Measurements from ENCODE around the gene TCFL5.

Gene TCFL5

DNA sequence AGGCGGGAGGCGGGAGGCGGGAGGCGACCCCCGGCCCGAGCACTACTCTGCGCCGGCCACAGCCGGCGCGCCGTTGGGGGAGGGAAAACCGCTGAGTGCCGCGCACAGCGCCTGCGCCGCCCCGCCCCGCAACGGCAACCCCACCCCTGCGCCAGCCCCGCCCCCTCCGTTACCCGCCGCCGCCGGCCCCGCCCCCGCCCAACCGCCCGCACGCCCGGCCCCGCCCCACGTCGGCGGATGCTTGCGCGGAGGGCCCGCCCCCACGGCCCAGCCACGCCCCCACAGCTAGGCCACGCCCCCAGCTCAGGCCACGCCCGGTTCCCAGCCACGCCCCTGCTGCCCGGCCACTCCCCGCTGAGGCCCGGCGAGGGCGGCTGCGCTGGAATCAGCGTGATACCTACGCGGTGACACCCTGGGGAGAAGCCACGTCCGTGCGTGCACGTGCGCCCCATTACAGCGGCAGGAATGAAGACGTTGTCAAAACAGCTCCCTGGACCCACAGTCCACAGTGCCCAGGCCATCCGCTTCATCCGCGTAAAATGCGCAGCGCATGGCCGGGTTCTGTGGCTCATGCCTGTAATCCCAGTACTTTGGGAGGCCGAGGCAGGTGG is at the start of gene TCFL5:
TSS of gene TCFL5 (minus strand) at position 97 of the 611 bp plus-strand sequence. CDS start 152 bp downstream, outside the sequence.
- peak; percentile 78 for DNase-seq (ENCODE audit: low read depth)

- no peak for DNase-seq (ENCODE audit: low read depth)
These were observed 49.3 kb upstream of the TCFL5 start for GRCh38 chr20:62910777-62911497.

DNA sequence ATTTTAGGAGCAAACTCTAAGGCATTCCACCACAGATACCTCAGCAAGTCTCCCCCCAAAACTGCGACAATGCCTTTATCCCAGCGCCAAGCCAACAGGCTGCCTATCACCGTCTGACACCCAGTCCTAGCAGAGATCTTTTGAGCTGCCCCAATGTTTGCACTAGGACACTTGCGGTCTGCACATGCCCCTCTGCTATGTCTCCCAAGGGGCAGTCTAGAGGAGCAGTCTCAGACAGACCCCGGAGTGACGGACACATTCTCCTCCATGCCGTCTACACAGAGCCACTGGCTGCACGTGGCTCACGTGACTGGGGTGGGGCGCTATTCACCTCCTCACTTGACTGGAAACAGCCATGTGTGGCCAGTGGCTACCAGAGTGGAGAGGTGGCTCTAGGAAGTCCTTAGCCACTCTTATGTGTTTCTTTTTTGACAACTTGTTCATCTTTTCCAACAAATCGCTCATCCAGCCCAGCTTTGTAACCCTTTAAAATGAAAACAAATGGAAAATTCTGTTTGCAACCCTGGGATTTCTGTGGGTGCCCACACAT is 48.7 kb upstream of the TCFL5 start:
- no peak for DNase-seq (ENCODE audit: low read depth)

GRCh38 chr20:62908971-62909791 is 47.6 kb upstream of the TCFL5 start:
- no peak for DNase-seq (ENCODE audit: low read depth)

GRCh38 chr20:62907384-62908317 is 46.0 kb upstream of the TCFL5 start:
- no peak for DNase-seq (ENCODE audit: low read depth)

DNA sequence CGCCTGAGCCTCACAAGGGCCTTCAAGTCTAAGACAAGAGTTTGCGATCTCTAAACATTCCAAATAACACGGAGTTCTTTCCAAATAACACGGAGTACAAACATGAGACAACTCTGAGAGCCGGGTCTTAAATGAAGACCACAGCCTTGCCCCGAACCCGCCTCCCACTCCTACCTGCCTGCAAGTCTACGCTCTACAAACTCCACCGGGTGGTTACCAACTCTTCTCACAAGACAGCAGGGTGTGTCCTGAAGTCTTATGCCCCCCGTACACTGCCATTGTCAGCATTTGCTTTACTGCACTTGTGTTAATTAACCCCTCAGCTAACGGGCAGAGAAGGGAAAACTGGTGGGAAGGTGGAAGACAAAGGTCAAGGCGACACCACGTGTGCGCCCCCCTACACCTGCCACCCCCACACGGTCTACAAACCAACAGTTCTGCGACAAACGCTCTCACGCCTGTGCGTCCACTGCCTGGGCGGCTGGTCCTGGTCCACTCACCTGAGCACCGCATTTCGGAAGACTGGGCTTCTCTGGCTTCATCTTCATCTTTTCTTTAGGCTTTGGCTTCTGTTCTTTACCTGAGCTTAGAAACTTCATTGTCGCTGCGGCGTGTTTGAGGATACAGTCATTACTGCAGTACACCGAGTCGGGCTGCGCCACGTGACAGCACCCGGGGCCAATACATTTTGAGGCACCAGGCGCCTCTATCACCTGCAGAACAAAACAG is 45.2 kb upstream of the TCFL5 start:
- DNase-seq (ENCODE audit: low read depth), result no peak

GRCh38 chr20:62906209-62906608 is 44.6 kb upstream of the TCFL5 start:
- DNase-seq (ENCODE audit: low read depth), result no peak

- DNase-seq (ENCODE audit: low read depth), result no peak
These were observed 44.0 kb upstream of the TCFL5 start for GRCh38 chr20:62905536-62906117.

DNA sequence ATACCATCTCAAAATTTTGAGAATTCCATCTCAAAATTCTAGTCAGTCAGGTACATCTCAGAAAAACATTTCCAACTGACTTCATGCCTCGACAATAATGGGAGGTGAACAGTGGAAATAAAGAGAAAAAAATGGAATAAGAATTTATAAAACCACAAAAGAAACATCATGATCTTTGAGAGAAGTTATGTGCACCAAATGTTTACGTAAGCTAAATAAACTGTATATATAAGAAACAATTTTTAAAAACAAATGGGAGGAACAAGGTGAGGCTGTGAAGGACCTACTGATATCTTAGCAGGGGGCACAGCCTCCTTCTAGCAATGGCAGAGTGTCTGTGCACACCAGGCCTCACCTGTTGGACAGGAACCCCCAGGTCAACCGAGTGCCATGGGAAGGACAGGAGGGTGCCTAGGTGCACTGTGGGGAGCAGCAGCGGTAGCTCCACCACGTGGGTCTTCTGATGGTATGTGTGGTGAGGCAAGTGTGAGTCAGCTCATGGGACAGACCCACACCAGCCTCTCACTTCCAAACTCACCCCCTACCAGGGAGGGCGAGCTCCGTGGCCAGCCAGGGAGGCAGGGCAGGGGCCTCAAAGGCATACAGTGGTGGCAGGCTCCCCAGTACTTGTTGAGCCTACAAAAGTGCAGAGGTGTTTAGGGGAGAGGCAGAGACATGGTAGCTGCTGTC is 41.4 kb upstream of the TCFL5 start:
- no peak for DNase-seq (ENCODE audit: low read depth)

GRCh38 chr20:62901891-62902290 is 40.3 kb upstream of the TCFL5 start:
- no peak for DNase-seq (ENCODE audit: low read depth)

DNA sequence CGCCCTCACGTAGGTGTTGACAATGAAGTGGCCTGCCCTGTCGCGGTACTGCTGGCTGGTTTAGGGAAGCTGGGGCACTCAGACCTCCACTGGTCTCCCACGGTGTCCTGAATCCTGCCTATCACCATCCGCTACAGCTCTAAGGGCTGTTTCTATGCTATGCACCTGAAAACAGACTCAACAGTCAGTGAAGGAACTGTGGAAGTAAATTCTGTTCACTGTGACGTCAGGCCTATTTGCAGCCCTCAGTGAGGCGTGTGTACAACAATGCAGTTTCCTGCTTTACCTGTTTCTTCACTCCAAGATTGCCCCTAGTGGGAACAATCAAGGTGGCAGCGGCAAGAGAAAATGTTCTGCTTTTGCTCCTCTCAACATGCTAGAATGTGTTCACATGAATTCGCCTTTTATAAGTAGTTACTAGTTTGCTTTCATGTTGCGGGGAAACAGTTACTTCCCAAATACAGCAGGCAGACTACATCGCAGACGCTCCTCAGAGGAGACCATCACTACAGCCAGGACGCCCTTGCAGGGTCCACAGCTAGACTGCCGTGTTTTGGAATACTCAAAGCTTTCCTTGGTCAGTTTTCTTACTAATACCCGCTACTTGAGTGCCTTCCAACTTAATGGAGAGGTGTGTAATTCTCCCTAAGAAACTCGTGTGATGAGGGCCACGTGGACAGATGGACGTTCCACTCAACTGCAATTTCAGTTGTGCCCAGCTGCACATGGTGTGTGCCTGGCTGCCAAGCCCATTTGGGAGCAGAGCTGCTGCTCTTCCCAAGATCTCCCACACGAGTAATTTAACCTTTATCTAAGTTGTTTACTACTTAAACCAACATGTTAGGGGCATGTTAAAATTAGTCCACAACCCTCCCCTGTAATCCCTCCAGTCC is 39.3 kb upstream of the TCFL5 start:
- DNase-seq (ENCODE audit: low read depth), result no peak

GRCh38 chr20:62900052-62900691 is 38.5 kb upstream of the TCFL5 start:
- DNase-seq (ENCODE audit: low read depth), result no peak

- no peak for DNase-seq (ENCODE audit: low read depth)
These were observed 38.0 kb upstream of the TCFL5 start for GRCh38 chr20:62899633-62900051.

DNA sequence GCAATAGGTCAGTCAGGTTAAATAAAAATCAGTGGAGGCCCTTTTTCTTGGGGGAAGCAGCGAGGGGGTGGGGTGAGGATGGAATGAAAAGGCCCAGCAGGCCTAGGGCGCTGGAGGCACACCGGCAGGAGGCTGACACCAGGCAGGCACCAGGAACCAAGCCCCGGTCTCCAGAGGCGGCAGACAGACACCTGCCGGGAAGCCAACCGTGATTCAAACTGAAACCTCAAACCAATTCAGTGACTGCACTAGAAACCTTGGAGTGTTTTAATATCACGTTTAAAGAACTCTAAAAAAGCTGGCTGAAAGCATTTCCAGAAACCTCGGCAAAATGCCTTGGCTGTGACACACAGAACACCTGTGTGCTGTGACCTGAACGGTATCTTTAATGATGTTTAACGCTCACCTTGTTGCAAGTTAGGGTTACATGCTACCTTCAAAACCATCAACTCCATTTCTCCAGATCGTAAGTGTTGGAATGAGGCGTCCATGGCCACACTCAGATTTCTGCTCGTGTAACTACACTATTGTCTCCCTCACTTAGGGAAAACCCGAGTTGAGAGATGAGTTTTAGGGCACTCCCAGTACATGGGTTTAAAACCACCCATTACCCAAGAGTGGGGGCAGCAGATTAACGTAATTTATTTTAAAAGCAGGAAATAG is 37.5 kb upstream of the TCFL5 start:
- no peak for DNase-seq (ENCODE audit: low read depth)

- no peak for DNase-seq (ENCODE audit: low read depth)
These were observed 36.7 kb upstream of the TCFL5 start for GRCh38 chr20:62898093-62898964.

GRCh38 chr20:62897666-62898065 is 36.0 kb upstream of the TCFL5 start:
- DNase-seq (ENCODE audit: low read depth), result no peak

DNA sequence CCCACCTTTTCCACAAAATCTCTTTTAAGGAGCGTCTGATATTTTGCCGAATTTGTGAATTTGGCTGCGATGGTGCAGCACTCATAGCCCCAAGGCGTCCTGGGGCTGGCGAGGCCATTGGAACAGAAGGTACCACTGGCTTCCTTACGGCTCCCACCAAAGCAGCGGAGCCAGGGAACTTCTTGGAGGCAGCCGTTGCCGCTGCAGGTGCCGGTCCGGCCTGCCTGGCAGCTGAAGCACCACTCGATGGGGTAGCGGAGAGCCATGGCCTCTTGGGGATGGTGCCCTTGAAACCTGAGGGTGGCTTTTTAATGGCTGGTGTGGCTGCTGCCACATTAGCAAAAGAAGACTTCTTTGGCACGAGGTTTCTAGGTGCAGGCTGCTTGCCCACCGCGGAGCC is 34.9 kb upstream of the TCFL5 start:
- no peak for DNase-seq (ENCODE audit: low read depth)
